IMR-90 (cell line): ENCODE measurements around the gene PLEK. TPM values are rescaled to one million over a fixed set of nuclear protein-coding genes. Genes with fewer than 3 reads are reported as not detected.

Source experiments
- ATAC-seq: fragments of 200-7000 bp; cut with Tn5 transposase; 2 replicates; pipeline ENCODE4 v1.9.1; 2020; ENCODE audit warnings: low read depth, mild to moderate bottlenecking, moderate library complexity
- BruUV-seq: library from RNA; stranded (reverse); fragments of 400-500 nt; replicated peaks from 2 replicates; lab custom pipeline; 2021; lab: Mats Ljungman, UMichigan
- CTCF ChIA-PET: fragments of 300-600 bp; formaldehyde crosslinking; extraction: SDS; loops from one replicate; lab custom pipeline; 2021; ENCODE audit warnings: antibody characterized with exemption; lab: Yijun Ruan, JAX
- POLR2A ChIA-PET: fragments of 300-600 bp; sonication (Branson Sonifier 250); formaldehyde crosslinking; loops from one replicate; lab custom pipeline; 2022; ENCODE audit warnings: antibody characterized with exemption; ENCODE audit not compliant: unreplicated experiment; lab: Charles Lee
- DNase-seq: peaks from one replicate; pipeline ENCODE4 v3.0.0; 2013
- H2AFZ ChIP-seq: replicated peaks from 2 replicates; pipeline ENCODE3; 2013; ENCODE audit warnings: low read length, mild to moderate bottlenecking; ENCODE audit not compliant: poor library complexity
- H2AK5ac ChIP-seq: 2 replicates; pipeline ENCODE4 v1.6.1; 2013; ENCODE audit warnings: low read depth, low read length, inconsistent platforms
- H2AK9ac ChIP-seq: replicated peaks from 2 replicates; pipeline ENCODE3; 2013; ENCODE audit warnings: mild to moderate bottlenecking, low read depth, low read length, moderate library complexity; ENCODE audit not compliant: poor library complexity
- H2BK120ac ChIP-seq: 2 replicates; pipeline ENCODE4 v1.6.1; 2013; ENCODE audit warnings: low read depth, low read length, inconsistent platforms
- H2BK15ac ChIP-seq: 3 replicates; pipeline ENCODE4 v1.6.1; 2013; ENCODE audit warnings: low read depth, low read length, inconsistent platforms
- H2BK20ac ChIP-seq: 2 replicates; pipeline ENCODE4 v1.6.1; 2013; ENCODE audit warnings: low read depth, mild to moderate bottlenecking, inconsistent platforms, low read length, moderate library complexity
- H2BK5ac ChIP-seq: 2 replicates; pipeline ENCODE4 v1.6.1; 2013; ENCODE audit warnings: mild to moderate bottlenecking, low read depth, low read length, inconsistent platforms; ENCODE audit not compliant: poor library complexity, severe bottlenecking
- H3K14ac ChIP-seq: replicated peaks from 2 replicates; pipeline ENCODE4 v1.6.1; 2013; ENCODE audit warnings: low read depth, low read length, inconsistent platforms
- H3K18ac ChIP-seq: 2 replicates; pipeline ENCODE4 v1.6.1; 2013; ENCODE audit warnings: low read depth, low read length, control low read depth
- H3K23ac ChIP-seq: 2 replicates; pipeline ENCODE4 v1.6.1; 2013; ENCODE audit warnings: low read depth, low read length, inconsistent platforms
- H3K27ac ChIP-seq: 2 replicates; pipeline ENCODE4 v1.5.1; 2013; ENCODE audit warnings: mild to moderate bottlenecking, control low read depth, low read length; ENCODE audit not compliant: insufficient read depth
- H3K27me3 ChIP-seq: 2 replicates; pipeline ENCODE4 v1.6.1; 2013; ENCODE audit warnings: low read length; ENCODE audit not compliant: control insufficient read depth, insufficient read depth
- H3K36me3 ChIP-seq: 2 replicates; pipeline ENCODE4 v1.6.1; 2013; ENCODE audit warnings: low read length, mixed read lengths; ENCODE audit not compliant: control insufficient read depth, insufficient read depth
- H3K4ac ChIP-seq: 2 replicates; pipeline ENCODE4 v1.6.1; 2013; ENCODE audit warnings: low read depth, low read length, inconsistent platforms
- H3K4me1 ChIP-seq: 2 replicates; pipeline ENCODE4 v1.6.1; 2013; ENCODE audit warnings: low read length, mixed read lengths; ENCODE audit not compliant: control insufficient read depth, insufficient read depth
- H3K4me2 ChIP-seq: 2 replicates; pipeline ENCODE4 v1.6.1; 2013; ENCODE audit warnings: low read depth, mild to moderate bottlenecking, control low read depth, low read length, moderate library complexity
- H3K4me3 ChIP-seq: 2 replicates; pipeline ENCODE4 v1.5.1; 2013; ENCODE audit warnings: low read depth, mild to moderate bottlenecking, control low read depth, low read length, moderate library complexity; ENCODE audit not compliant: insufficient read depth
- H3K56ac ChIP-seq: 2 replicates; pipeline ENCODE4 v1.6.1; 2013; ENCODE audit warnings: low read length, inconsistent platforms; ENCODE audit not compliant: insufficient read depth; ENCODE audit errors: extremely low read depth
- H3K79me1 ChIP-seq, 2 experiments: 2 replicates each; pipeline ENCODE4 v1.6.1; 2013; ENCODE audit warnings: low read length in 2 of 2, inconsistent platforms in 1 of 2, low read depth in 1 of 2
- H3K9ac ChIP-seq: 2 replicates; pipeline ENCODE4 v1.6.1; 2013; ENCODE audit warnings: low read depth, low read length, control low read depth
- H3K9me1 ChIP-seq: 2 replicates; pipeline ENCODE4 v1.6.1; 2013; ENCODE audit warnings: low read length, inconsistent platforms; ENCODE audit not compliant: insufficient read depth
- H3K9me3 ChIP-seq: 2 replicates; pipeline ENCODE4 v1.6.1; 2013; ENCODE audit warnings: low read length; ENCODE audit not compliant: control insufficient read depth, insufficient read depth
- H4K20me1 ChIP-seq: 2 replicates; pipeline ENCODE4 v1.6.1; 2013; ENCODE audit warnings: low read length, inconsistent platforms; ENCODE audit not compliant: insufficient read depth
- H4K5ac ChIP-seq: 2 replicates; pipeline ENCODE4 v1.6.1; 2013; ENCODE audit warnings: mild to moderate bottlenecking, low read depth, low read length, control low read depth
- H4K8ac ChIP-seq, 2 experiments: 2 replicates each; pipeline ENCODE4 v1.6.1; 2013; ENCODE audit warnings: low read depth in 2 of 2, low read length in 2 of 2, control low read depth in 1 of 2, inconsistent platforms in 1 of 2
- H4K91ac ChIP-seq: 2 replicates; pipeline ENCODE4 v1.6.1; 2013; ENCODE audit warnings: low read depth, low read length, inconsistent platforms; ENCODE audit not compliant: insufficient read depth
- CTCF ChIP-seq: conservative IDR thresholded peaks from 2 replicates; pipeline ENCODE4 v1.5.1; 2012; ENCODE audit warnings: mild to moderate bottlenecking, low read depth, low read length, improper control_type of control experiment
- MAZ ChIP-seq: IDR thresholded peaks from 2 replicates; pipeline ENCODE4 v1.6.1; 2012; ENCODE audit warnings: low read depth, mild to moderate bottlenecking, low read length, improper control_type of control experiment, moderate library complexity, borderline replicate concordance
- MXI1 ChIP-seq: IDR thresholded peaks from 2 replicates; pipeline ENCODE4 v1.6.1; 2012; ENCODE audit warnings: low read depth, mild to moderate bottlenecking, low read length, moderate library complexity, borderline replicate concordance
- POLR2A ChIP-seq: IDR thresholded peaks from 2 replicates; pipeline ENCODE4 v1.6.1; 2012; ENCODE audit warnings: mild to moderate bottlenecking, low read depth, low read length
- RAD21 ChIP-seq: IDR thresholded peaks from 2 replicates; pipeline ENCODE4 v1.6.1; 2012; ENCODE audit warnings: low read length, improper control_type of control experiment
- WGBS, 2 experiments: methylation state at CpG; one replicate each; pipeline versions ENCODE4 v1.1.5 to v1.1.7; 2013; ENCODE audit warnings: missing lambda C conversion rate in 2 of 2; ENCODE audit not compliant: insufficient read length in 1 of 2; ENCODE audit errors: extremely low coverage in 2 of 2; 5-methylcytosine and 5-hydroxymethylcytosine counted together
- dilution Hi-C: fragments of 300-500 bp; cut with HindIII; formaldehyde crosslinking; loops from one replicate; pipeline ENCODE4 v1.14.3; 2018; ENCODE audit warnings: low sequenced_read_pairs; ENCODE audit not compliant: unreplicated experiment
- in situ Hi-C: fragments of 300-500 bp; cut with MboI; formaldehyde crosslinking; loops from 3 replicates; pipeline ENCODE4 v1.14.3; 2019; ENCODE audit warnings: low sequenced_read_pairs, inconsistent platforms, mixed read lengths
- intact Hi-C: fragments of 100-400 bp; cut with micrococcal nuclease; formaldehyde crosslinking; loops from 2 replicates; pipeline ENCODE4 v1.10.0; 2022
- polyA plus RNA-seq, 3 experiments: library from polyadenylated mRNA; depleted of rRNA; stranded (reverse); fragments of >200 nt; gene quantifications; 2 replicates each; pipeline ENCODE4 v1.2.3, GENCODE V29; 2012; ENCODE audit warnings: low replicate concordance in 1 of 3
- total RNA-seq: library from RNA; depleted of rRNA; stranded (reverse); fragments of >200 nt; gene quantifications from 2 replicates; pipeline ENCODE4 v1.2.3, GENCODE V29; 2012

PLEK gene
- total and polyA plus RNA-seq, 2 of the 4 experiments (the other 2 are of a cell fraction), result under 0.01 TPM; not detected in 1

- H3K9me1 ChIP-seq, result no peaks in the 10 kb centered on the region; the same call in 1 of the 2 replicates
- intact Hi-C loops (no loop called here), in situ Hi-C loops (no loop called here), dilution Hi-C loops (no loop called here)
- POLR2A ChIA-PET, result no interaction called here
- BruUV-seq, result no TSS peak
- H3K4me2 ChIP-seq, result no peak overlapping the region
- no peak overlapping the region for H3K23ac ChIP-seq
- CTCF ChIA-PET, result no interaction called here
- no peak overlapping the region for H2BK15ac ChIP-seq
- H3K9ac ChIP-seq, result no peak overlapping the region
- no peak overlapping the region for H2BK120ac ChIP-seq
- H4K91ac ChIP-seq, result no peak overlapping the region
- H3K36me3 ChIP-seq, result no peaks in the 10 kb centered on the region
- ATAC-seq (no peak), DNase-seq (no peak)
- H4K20me1 ChIP-seq, result no peaks in the 10 kb centered on the region; the same call in 1 of the 2 replicates
- peaks cover 9% of the 10 kb centered on the region; the same call in 1 of the 2 replicates for H3K9me3 ChIP-seq
- no peak overlapping the region for H2AFZ ChIP-seq
- 75% methylated on average over 2 of the region's 3 CpGs; no CpG with 5 or more reads in 1 of the 2 experiments for WGBS, 2 experiments
- no peak overlapping the region for H2BK5ac ChIP-seq
- H2AK9ac ChIP-seq, result no peak overlapping the region
- H4K5ac ChIP-seq, result no peak overlapping the region
- H2BK20ac ChIP-seq, result no peak overlapping the region
- H3K4ac ChIP-seq, result no peak overlapping the region
- peaks cover 62% of the 10 kb centered on the region for H3K27me3 ChIP-seq
- no peak overlapping the region for H2AK5ac ChIP-seq
- H3K18ac ChIP-seq, result no peak overlapping the region
- no peak overlapping the region for H3K27ac ChIP-seq
- H3K79me1 ChIP-seq, result no peaks in the 10 kb centered on the region
- H4K8ac ChIP-seq, result no peak overlapping the region
- no peak overlapping the region for H3K14ac ChIP-seq
- no peaks in the 10 kb centered on the region for H3K4me1 ChIP-seq
- H3K56ac ChIP-seq, result no peak overlapping the region
- no peak overlapping the region for H3K4me3 ChIP-seq
- no peak for TF ChIP-seq RAD21
- no peak for TF ChIP-seq CTCF
- TF ChIP-seq POLR2A, result no peak
- no peak for TF ChIP-seq MAZ
- no peak for TF ChIP-seq MXI1
Measured at GRCh38 chr2:68383778-68384177, 18.7 kb downstream of the PLEK start.
